ENCODE results near the gene SYT17.

GRCh38 chr16:19215705-19216104, 47.7 kb downstream of the SYT17 start:
- TF ChIP-seq CTCF (IDR thresholded peaks at IDR 0.05 in 2 of 3, conservative IDR thresholded peaks at IDR 0.05 in 1 of 3; ENCODE audit: control insufficient read depth in 2 of 3, extremely low read depth in 1 of 3, insufficient read depth in 1 of 3, low read depth in 3 of 3, low read length in 3 of 3), result no peak
- TF ChIP-seq, protein P1, sequence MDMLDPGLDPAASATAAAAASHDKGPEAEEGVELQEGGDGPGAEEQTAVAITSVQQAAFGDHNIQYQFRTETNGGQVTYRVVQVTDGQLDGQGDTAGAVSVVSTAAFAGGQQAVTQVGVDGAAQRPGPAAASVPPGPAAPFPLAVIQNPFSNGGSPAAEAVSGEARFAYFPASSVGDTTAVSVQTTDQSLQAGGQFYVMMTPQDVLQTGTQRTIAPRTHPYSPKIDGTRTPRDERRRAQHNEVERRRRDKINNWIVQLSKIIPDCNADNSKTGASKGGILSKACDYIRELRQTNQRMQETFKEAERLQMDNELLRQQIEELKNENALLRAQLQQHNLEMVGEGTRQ (IDR thresholded peaks at IDR 0.05; ENCODE audit: borderline replicate concordance, low read depth, low read length), result no peak

Measured in GM12878 (cell line).